Kidney capillary endothelial cell (primary cell): Measurements from ENCODE around the gene RETREG1.
A peak's percentile ranks its signal among the peaks of the same experiment; 100 is the strongest.
"Not testable (repeated sequence)": the region's sequence is repeated elsewhere in the genome, so short reads cannot be mapped to it uniquely, and the experiment has no call there.

Experiments used
- DNase-seq: peaks from one replicate; pipeline ENCODE4 v3.0.0-alpha.2; 2018; ENCODE audit warnings: low spot score

The RETREG1 gene

GRCh38 chr5:16617274-16617968 lies 624 bp upstream of the RETREG1 start:
- no peak for DNase-seq

DNA sequence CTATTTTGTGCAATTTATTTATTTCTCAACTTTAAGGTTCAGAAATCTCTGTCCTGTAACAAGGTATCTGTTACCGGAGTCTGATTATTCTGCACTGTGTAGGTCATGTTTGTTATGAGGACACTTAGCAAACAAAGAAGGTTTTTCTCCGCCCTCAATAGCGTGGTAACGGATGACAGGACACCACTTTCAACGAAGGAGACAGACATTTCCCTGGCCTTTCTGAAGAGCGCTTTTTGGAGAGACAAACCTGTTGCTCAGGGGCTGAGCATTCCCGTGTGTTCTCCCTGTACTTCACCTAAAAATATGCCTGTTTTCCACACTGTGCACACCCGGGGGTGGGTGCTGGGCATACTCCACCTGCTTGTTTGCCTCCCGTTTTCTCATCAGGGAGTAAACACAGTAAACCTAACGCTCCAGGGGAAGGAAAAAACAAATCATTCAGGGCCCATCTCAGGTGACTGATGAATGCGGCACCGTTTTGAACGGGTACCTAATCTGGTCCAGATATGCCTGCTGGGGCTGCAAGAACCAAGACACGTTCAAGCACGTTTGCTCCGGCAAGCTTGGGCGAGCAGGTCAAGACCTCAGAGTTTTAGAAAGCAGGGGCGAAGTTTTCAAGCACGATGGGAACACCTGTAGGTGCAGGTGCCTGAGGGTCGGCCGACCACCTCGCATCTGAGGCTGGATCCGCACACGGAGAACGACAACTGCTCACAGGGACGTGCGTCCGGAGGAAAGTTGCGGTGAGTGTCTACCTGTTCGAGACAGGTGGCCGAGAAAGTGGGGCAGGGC lies 859 bp downstream of the RETREG1 start:
- DNase-seq: no peak

GRCh38 chr5:16612007-16612406 lies 4.8 kb downstream of the RETREG1 start:
- DNase-seq: no peak

DNA sequence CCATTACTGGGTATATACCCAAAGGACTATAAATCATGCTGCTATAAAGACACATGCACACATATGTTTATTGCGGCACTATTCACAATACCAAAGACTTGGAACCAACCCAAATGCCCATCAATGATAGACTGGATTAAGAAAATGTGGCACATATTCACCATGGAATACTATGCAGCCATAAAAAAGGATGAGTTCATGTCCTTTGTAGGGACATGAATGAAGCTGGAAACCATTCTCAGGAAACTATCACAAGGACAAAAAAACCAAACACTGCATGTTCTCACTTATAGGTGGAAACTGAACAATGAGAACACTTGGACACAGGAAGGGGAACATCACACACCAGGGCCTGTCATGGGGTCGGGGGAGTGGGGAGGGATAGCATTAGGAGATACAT lies 5.9 kb downstream of the RETREG1 start:
- DNase-seq: not testable (repeated sequence)

DNA sequence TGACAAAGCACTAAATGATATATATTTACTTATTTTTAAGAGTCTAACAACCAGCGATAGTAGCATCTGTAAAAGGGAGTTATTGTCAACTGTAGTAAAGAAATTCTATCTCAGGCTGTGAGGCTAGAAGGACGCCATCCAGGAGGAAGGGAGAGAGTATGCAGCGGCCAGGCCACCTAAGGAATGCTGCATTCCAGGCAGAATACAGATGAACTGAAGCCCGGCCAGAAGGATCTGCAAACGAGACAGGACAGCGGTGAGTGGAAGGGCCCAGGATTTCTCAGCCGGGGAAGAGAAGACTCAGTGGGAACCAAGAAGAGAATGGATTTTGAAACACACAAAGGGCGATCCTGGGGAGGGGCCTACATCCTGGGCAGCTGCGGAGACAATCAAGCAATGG lies 7.4 kb downstream of the RETREG1 start:
- no peak for DNase-seq

DNA sequence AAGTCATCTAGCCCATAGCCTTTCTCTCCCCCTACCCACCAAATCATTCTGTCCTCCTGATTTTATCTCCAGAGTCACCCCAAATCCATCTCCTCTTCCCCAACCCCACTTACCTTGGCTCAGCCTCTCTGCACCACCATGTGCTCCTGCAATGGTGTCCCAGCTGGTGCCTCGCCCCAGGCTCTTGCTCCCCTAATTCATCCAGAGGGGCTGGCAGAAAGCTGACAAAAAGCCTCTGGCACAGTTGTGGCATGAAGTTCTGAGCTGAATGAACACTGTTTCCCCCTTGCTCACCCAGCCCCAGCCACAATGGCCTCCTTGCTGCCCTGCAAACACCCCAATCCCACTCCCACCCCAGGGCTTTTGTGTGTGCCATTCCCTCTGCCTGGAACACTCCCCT lies 10.2 kb downstream of the RETREG1 start:
- no peak for DNase-seq

DNA sequence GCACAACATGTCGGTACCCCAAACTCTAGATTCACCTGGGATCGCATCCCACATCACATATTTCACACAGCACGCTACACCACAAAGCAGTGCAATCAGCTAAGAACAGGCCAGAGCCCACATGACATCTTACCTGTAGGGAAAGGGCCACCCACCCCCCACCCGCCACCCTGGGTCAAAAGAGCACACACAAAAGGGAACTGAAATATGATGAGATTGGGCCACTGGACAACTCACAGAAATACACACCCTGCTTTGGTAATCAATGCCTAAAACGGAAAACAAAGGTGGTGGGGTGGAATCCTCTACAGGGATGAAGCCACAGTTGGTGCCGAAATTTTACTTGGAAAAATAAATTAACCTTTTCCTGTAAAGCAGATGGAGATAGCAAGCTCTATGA lies 13.1 kb downstream of the RETREG1 start:
- DNase-seq: no peak

- DNase-seq: no peak
These were observed 13.5 kb downstream of the RETREG1 start for GRCh38 chr5:16603295-16603694.

DNA sequence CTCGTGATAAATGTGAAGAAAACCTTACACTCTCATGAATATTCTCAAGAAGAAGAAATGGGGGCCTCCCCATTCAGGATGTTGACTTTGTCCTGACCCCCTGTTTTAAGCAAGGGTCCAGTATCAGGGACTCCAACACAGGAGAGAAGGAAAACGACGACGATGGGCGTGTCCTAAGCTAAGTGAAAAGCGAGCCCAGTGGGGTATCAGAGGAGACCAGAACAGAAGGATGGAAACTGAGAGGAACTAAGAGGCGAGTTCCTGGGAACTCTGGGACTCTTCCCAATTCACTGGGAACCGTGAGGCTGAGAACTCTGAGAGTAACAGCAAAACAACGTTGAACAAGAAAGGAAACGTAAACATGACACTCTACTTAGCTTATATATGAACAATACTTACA lies 14.6 kb downstream of the RETREG1 start:
- DNase-seq: no peak

DNA sequence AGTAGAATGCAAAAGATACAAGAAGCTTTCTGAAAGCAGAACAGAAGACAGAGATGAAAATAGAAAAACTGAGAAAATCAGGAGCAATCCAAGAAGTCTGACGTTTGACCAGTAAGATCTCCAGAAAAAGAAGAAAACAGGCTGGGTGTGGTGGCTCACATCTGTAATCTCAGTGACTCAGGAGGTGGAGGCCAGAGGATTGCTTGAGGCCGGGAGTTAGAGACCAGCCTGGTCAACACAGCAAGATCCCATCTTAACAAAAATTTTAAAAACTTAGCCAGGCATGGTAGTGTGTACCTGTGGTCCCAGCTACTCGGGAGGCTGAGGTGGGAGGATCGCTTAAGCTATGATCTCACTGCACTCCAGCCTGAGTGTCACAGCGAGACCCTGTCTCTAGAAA lies 15.9 kb downstream of the RETREG1 start:
- no peak for DNase-seq

DNA sequence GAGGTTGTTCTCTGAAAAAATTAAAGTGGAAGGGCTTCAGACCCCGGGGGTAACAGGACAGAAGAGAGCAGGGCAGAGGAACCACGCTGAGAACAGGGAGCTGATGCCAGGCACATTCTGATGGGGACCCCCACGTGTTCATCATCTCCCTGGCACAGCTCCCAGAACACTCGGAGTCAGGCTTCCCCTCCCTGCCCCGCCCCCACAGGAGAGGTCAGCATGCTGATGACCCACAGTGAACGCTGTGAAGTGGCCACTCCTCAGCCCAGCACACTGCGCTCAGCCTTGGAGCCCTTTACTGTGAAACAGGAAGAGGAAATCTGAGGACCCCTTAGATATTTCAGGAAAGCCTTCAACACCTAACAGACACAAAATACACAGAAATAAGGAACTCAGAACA lies 16.4 kb downstream of the RETREG1 start:
- peak; percentile 37 for DNase-seq

GRCh38 chr5:16597946-16598694 lies 18.7 kb downstream of the RETREG1 start:
- DNase-seq: no peak

DNA sequence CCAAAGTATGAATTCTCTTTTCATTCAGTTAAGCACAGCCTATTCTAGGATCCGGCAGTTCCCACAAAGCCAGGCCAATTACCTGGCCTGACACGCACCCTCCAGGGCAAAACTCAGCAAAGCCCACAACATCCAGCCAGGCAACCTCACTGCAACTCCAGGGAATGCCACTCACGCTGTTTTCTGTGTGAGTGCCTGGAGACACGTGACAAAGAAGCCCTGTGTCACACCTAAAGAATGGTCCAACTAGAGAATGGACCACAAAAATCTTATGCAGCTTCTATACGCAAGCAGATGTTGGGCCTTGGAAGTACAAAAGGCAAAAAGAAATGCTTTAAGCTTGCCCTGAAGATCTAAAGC lies 20.2 kb downstream of the RETREG1 start:
- no peak for DNase-seq

GRCh38 chr5:16595881-16596580 lies 20.8 kb downstream of the RETREG1 start:
- DNase-seq: no peak

DNA sequence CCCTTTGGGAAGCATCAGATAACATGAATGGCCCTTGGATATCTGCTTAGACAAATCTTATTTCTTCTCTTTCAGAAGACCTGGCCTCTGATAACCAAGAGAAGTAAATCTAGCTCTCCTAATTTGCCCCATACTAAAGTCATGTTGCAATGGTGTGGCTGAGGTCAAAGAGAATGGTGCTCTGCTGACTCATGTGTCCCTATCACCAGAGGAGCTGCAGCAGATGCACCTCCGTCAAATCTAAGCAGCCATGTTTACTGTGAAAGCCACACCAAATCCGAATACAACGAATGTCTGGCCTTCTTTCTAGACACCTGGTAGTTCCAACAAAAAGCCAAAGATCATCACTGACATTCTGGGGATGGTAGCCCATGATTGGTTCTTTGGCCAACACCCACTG lies 23.2 kb downstream of the RETREG1 start:
- DNase-seq: no peak

GRCh38 chr5:16593013-16593412 lies 23.8 kb downstream of the RETREG1 start:
- no peak for DNase-seq

DNA sequence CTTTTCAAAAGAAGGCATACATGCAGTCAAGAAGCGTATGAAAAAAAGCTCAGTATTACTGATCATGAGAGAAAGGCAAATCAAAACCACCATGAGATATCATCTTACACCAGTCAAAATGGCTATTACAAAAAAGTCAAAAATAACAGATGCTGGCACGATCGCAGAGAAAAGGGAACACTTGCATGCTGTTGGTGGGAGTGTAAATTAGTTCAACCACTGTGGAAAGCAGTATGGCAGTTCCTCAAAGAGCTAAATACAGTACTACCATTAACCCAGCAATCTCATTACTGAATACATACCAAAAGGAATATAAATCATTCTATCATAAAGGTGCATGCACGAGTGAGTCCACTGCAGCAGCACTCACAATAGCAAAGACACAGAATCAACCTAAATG lies 24.5 kb downstream of the RETREG1 start:
- DNase-seq: no peak

- DNase-seq: no peak
These were observed 26.1 kb downstream of the RETREG1 start for GRCh38 chr5:16590685-16591084.

- no peak for DNase-seq
These were observed 27.1 kb downstream of the RETREG1 start for GRCh38 chr5:16589658-16590057.

DNA sequence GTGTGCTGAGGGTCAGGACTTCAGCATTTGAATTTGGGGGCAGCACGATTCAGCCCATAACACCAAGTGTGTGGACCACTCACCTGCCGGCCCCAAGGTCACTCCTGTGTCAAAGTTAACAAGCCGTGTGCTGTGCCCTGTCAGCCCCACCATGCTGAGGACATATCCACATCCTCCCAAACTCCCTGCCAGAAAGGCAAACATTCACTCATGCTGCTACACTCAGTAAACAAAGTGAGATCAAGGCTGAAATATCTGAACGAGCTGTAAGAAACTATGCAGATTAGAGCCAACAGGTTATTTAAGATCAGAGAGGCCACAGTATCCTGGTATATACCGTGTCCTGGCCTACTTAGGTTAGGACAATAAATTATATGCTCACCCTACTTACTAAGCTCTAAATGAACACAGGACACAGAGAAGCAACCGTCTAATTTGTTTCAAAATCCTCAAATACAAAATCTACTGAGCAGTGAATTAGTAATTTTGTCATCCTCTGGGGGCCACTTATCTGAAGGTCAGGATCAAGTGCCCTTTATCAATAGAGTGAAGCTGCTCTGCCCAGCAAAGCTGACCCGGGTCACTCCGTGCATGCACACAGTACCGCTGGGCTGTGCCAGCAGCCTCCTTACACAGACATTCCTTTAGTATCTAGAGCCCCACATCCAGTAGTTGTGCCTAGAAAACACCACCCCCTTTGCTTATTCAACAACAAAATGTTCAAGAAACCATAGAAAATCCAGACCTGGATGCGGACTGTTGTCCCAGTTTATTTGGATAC lies 28.2 kb downstream of the RETREG1 start:
- DNase-seq: no peak

DNA sequence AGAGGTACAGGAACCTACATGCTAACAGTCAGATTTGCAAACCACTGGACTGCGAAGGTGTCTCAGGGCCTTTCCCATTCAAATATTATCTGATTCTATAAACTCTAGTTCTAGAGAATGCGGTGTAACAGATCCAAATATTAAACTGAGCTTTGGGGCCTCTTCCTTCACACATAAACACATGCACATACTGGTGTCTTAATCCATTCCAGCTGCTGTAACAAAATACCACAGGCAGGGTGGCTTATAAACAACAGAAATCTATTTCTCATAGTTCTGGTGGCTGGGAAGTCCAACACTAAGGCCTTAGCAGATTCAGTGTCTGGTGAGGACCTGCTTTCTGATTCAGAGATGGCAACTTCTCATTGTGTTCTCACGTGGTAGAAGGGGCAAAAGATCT lies 30.2 kb downstream of the RETREG1 start:
- DNase-seq: no peak
